Epidermal melanocyte (primary cell): ENCODE results near the gene DHRS13.
"Not testable (repeated sequence)": the region's sequence is repeated elsewhere in the genome, so short reads cannot be mapped to it uniquely, and the experiment has no call there.

Source experiments
- DNase-seq: peaks from one replicate; pipeline ENCODE4 v3.0.0; 2011; ENCODE audit warnings: low spot score; ENCODE audit not compliant: insufficient read length

Gene DHRS13

GRCh38 chr17:28883967-28884702 is 18.7 kb downstream of the DHRS13 start:
- no peak for DNase-seq

GRCh38 chr17:28882154-28882895 is 20.6 kb downstream of the DHRS13 start:
- no peak for DNase-seq

GRCh38 chr17:28881533-28882056 is 21.3 kb downstream of the DHRS13 start:
- no peak for DNase-seq

GRCh38 chr17:28880572-28880945 is 22.3 kb downstream of the DHRS13 start:
- DNase-seq = no peak

- DNase-seq = no peak
These were observed 22.9 kb downstream of the DHRS13 start for GRCh38 chr17:28879886-28880571.

- no peak for DNase-seq
These were observed 23.9 kb downstream of the DHRS13 start for GRCh38 chr17:28878981-28879380.

GRCh38 chr17:28878158-28878910 is 24.5 kb downstream of the DHRS13 start:
- DNase-seq = no peak

- DNase-seq = not testable (repeated sequence)
These were observed 25.6 kb downstream of the DHRS13 start for GRCh38 chr17:28877150-28877711.

GRCh38 chr17:28875848-28876550 is 26.9 kb downstream of the DHRS13 start:
- no peak for DNase-seq

- DNase-seq = no peak
These were observed 28.1 kb downstream of the DHRS13 start for GRCh38 chr17:28874750-28875149.

GRCh38 chr17:28873839-28874238 is 29.0 kb downstream of the DHRS13 start:
- no peak for DNase-seq

GRCh38 chr17:28871056-28871579 is 31.8 kb downstream of the DHRS13 start:
- no peak for DNase-seq

GRCh38 chr17:28867276-28867675 is 35.6 kb downstream of the DHRS13 start:
- DNase-seq = no peak

GRCh38 chr17:28865946-28866752 is 36.7 kb downstream of the DHRS13 start:
- no peak for DNase-seq

- DNase-seq = no peak
These were observed 37.7 kb downstream of the DHRS13 start for GRCh38 chr17:28864991-28865849.

GRCh38 chr17:28863953-28864352 is 38.9 kb downstream of the DHRS13 start:
- no peak for DNase-seq

GRCh38 chr17:28862561-28862960 is 40.3 kb downstream of the DHRS13 start:
- no peak for DNase-seq
